ENCODE data around the gene BTBD9. TPM values are rescaled to one million over a fixed set of nuclear protein-coding genes. Genes with fewer than 3 reads are reported as not detected.

The BTBD9 gene
- total RNA-seq, 1 experiment from 2014 or later = 15.4 TPM

GRCh38 chr6:38198219-38198618 lies 441.5 kb downstream of the BTBD9 start:
- DNase-seq (ENCODE audit: low read depth) = no peak

GRCh38 chr6:38195113-38195635 lies 444.6 kb downstream of the BTBD9 start:
- DNase-seq (ENCODE audit: low read depth) = no peak

GRCh38 chr6:38194589-38194988 lies 445.1 kb downstream of the BTBD9 start:
- DNase-seq (ENCODE audit: low read depth) = no peak

GRCh38 chr6:38194282-38194572 lies 445.5 kb downstream of the BTBD9 start:
- DNase-seq (ENCODE audit: low read depth) = no peak

- DNase-seq (ENCODE audit: low read depth) = no peak
Measured at GRCh38 chr6:38193481-38194281, 446.0 kb downstream of the BTBD9 start.

GRCh38 chr6:38193051-38193450 lies 446.7 kb downstream of the BTBD9 start:
- DNase-seq (ENCODE audit: low read depth) = no peak

- DNase-seq (ENCODE audit: low read depth) = no peak
Measured at GRCh38 chr6:38192487-38192886, 447.2 kb downstream of the BTBD9 start.

GRCh38 chr6:38192011-38192410 lies 447.7 kb downstream of the BTBD9 start:
- no peak for DNase-seq (ENCODE audit: low read depth)

- no peak for DNase-seq (ENCODE audit: low read depth)
Measured at GRCh38 chr6:38191418-38191817, 448.3 kb downstream of the BTBD9 start.

GRCh38 chr6:38188677-38189335 lies 450.9 kb downstream of the BTBD9 start:
- DNase-seq (ENCODE audit: low read depth) = no peak

GRCh38 chr6:38187811-38188590 lies 451.7 kb downstream of the BTBD9 start:
- no peak for DNase-seq (ENCODE audit: low read depth)

- DNase-seq (ENCODE audit: low read depth) = no peak
Measured at GRCh38 chr6:38187325-38187724, 452.4 kb downstream of the BTBD9 start.

GRCh38 chr6:38185752-38186151 lies 454.0 kb downstream of the BTBD9 start:
- no peak for DNase-seq (ENCODE audit: low read depth)

GRCh38 chr6:38185244-38185643 lies 454.5 kb downstream of the BTBD9 start:
- no peak for DNase-seq (ENCODE audit: low read depth)

- DNase-seq (ENCODE audit: low read depth) = no peak
Measured at GRCh38 chr6:38184585-38185080, 455.1 kb downstream of the BTBD9 start.

GRCh38 chr6:38183856-38184584 lies 455.7 kb downstream of the BTBD9 start:
- DNase-seq (ENCODE audit: low read depth) = no peak

GRCh38 chr6:38182426-38182825 lies 457.3 kb downstream of the BTBD9 start:
- no peak for DNase-seq (ENCODE audit: low read depth)

GRCh38 chr6:38180586-38180985 lies 459.1 kb downstream of the BTBD9 start:
- no peak for DNase-seq (ENCODE audit: low read depth)

- no peak for DNase-seq (ENCODE audit: low read depth)
Measured at GRCh38 chr6:38179794-38180430, 459.8 kb downstream of the BTBD9 start.

GRCh38 chr6:38179300-38179699 lies 460.4 kb downstream of the BTBD9 start:
- no peak for DNase-seq (ENCODE audit: low read depth)

GRCh38 chr6:38178584-38178886 lies 461.2 kb downstream of the BTBD9 start:
- no peak for DNase-seq (ENCODE audit: low read depth)

Measured in Daoy (cell line).